ENCODE measurements around the gene SPOCK1. TPM values are rescaled to one million over a fixed set of nuclear protein-coding genes. Genes with fewer than 3 reads are reported as not detected.
A peak's percentile ranks its signal among the peaks of the same experiment; 100 is the strongest.
"Not testable (repeated sequence)": the region's sequence is repeated elsewhere in the genome, so short reads cannot be mapped to it uniquely, and the experiment has no call there.

The SPOCK1 gene
- polyA plus RNA-seq, 1 donor from 2014 or later, result not detected

DNA sequence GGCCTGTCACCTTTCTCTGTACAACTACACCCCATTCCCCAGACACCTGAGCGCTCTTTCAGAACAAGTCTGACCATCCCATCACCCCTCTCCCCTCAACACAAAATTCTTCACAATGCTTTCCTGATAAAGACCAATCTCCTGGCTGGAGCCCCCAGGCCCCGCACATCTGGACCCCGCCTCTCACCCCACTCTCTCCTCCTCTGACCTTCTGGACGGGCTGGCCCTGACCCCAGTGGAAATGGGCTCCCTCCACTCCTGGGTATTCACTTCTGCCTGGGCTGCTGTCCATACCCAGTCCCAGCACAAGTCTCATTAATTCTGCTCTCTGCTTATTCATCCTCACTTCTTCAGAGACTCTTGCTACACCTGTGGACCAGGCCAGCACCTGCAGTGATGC lies 2.1 kb upstream of the SPOCK1 start:
- peaks cover 19% of the 10 kb centered on the region for H3K27me3 Mint-ChIP-seq

DNA sequence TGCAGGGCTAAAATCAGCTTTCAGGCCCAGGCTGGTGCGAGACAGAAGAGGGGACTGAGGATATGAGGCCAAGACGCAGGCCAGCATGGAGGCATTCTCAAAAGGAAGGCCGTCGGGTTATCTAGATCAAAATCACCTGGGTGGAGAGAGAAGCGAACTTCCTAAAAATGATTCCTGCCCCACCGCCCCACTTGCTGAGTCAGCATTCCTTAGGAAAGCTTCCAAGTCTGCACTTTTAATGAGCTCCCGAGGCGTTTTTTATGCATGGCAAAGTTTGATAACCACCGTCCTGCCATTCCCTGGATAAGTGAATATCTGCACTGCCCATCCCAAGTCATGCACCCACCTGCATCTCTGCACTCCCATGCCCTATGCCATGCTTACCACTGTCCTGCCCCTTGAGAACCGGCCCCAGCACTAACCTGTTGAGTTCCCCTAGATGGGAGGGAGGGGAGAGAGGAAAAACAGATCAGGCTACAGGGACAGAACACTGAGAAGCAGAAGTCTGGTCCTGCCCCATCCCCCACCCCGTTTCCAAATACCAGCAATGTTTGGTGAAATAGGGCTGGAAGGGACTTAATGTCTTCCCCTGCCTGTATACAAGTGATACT lies 1.6 kb upstream of the SPOCK1 start:
- H3K4me1 Mint-ChIP-seq, result no peaks in the 10 kb centered on the region
- no peak overlapping the region for H3K27ac Mint-ChIP-seq
- no peak overlapping the region for H3K4me3 Mint-ChIP-seq
- H3K36me3 Mint-ChIP-seq, result no peaks in the 10 kb centered on the region
- H3K9me3 Mint-ChIP-seq, result no peaks in the 10 kb centered on the region
- peaks cover 19% of the 10 kb centered on the region for H3K27me3 Mint-ChIP-seq

More for the DNA sequence above, 2.1 kb upstream of the SPOCK1 start:
- Mint-ChIP-seq H3K4me1 (no peaks in the 10 kb centered on the region), H3K36me3 (no peaks in the 10 kb centered on the region), H3K4me3 (no peak overlapping the region), H3K27ac (no peak overlapping the region), H3K9me3 (no peaks in the 10 kb centered on the region)

GRCh38 chr5:137499506-137499847 lies 351 bp upstream of the SPOCK1 start:
- H3K4me1 Mint-ChIP-seq, H3K36me3 Mint-ChIP-seq, H3K9me3 Mint-ChIP-seq, H3K4me3 Mint-ChIP-seq, H3K27ac Mint-ChIP-seq: not testable (repeated sequence)
- H3K27me3 Mint-ChIP-seq, result peaks cover 19% of the 10 kb centered on the region

GRCh38 chr5:137498301-137498735 lies 808 bp downstream of the SPOCK1 start:
- H3K27me3 Mint-ChIP-seq, result peaks cover 19% of the 10 kb centered on the region
- H3K4me3 Mint-ChIP-seq, result no peak overlapping the region

GRCh38 chr5:137497396-137498290 lies 1.5 kb downstream of the SPOCK1 start:
- Mint-ChIP-seq H3K36me3 (no peaks in the 10 kb centered on the region), H3K27ac (no peak overlapping the region), H3K27me3 (peaks cover 19% of the 10 kb centered on the region), H3K4me1 (no peaks in the 10 kb centered on the region), H3K4me3 (no peak overlapping the region), H3K9me3 (no peaks in the 10 kb centered on the region)

More at GRCh38 chr5:137498301-137498735, 808 bp downstream of the SPOCK1 start:
- no peaks in the 10 kb centered on the region for H3K4me1 Mint-ChIP-seq
- H3K27ac Mint-ChIP-seq, result no peak overlapping the region
- no peaks in the 10 kb centered on the region for H3K36me3 Mint-ChIP-seq
- H3K9me3 Mint-ChIP-seq, result no peaks in the 10 kb centered on the region

GRCh38 chr5:137496919-137497318 lies 2.2 kb downstream of the SPOCK1 start:
- no peaks in the 10 kb centered on the region for H3K36me3 Mint-ChIP-seq
- H3K4me1 Mint-ChIP-seq, result no peaks in the 10 kb centered on the region
- no peak overlapping the region for H3K4me3 Mint-ChIP-seq
- H3K27ac Mint-ChIP-seq, result no peak overlapping the region
- peaks cover 19% of the 10 kb centered on the region for H3K27me3 Mint-ChIP-seq
- H3K9me3 Mint-ChIP-seq, result no peaks in the 10 kb centered on the region

DNA sequence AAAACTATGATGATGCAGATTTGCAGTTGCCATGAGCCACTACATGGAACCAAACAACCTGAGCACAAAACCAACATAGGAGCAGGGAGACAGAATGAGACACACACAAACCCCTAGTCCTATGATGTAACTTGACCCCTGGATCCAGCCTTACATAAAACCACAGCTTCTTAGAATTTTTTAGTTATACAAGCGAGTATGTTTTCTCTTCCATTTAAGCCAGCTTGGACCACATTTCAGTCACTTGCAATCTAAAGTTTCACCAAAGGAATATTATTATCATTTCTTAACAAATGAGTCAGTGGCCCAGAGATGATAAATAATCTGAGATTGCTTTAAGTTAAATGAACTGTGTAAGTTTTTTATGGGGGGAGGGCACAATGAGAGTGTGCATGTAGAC lies 6.8 kb downstream of the SPOCK1 start:
- Mint-ChIP-seq H3K9me3 (no peaks in the 10 kb centered on the region), H3K4me3 (no peak overlapping the region), H3K4me1 (no peaks in the 10 kb centered on the region), H3K36me3 (no peaks in the 10 kb centered on the region), H3K27me3 (peaks cover 4% of the 10 kb centered on the region), H3K27ac (no peak overlapping the region)

GRCh38 chr5:137491121-137491520 lies 8.0 kb downstream of the SPOCK1 start:
- H3K27ac Mint-ChIP-seq, result no peak overlapping the region
- no peaks in the 10 kb centered on the region for H3K36me3 Mint-ChIP-seq
- H3K4me1 Mint-ChIP-seq, result no peaks in the 10 kb centered on the region
- H3K27me3 Mint-ChIP-seq, result no peaks in the 10 kb centered on the region
- no peak overlapping the region for H3K4me3 Mint-ChIP-seq
- H3K9me3 Mint-ChIP-seq, result no peaks in the 10 kb centered on the region

DNA sequence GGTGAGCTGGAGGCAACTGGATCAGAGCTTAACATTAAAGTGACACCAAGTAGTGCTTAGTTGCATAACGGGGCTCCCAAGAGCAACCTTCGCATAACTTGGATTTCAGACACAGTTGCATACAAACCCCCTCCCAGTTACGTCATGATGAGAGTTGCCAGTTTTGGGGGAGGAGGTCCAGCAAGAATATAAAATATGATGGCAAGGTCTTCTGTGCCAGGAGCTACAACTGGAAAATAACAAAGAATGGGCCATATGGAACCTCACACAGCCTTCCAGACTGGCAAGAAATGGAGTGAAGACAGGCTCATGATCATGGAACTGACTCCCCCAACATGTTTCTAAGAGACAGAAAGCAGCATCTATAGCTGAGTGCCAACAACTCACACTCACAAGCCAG lies 8.5 kb downstream of the SPOCK1 start:
- Mint-ChIP-seq H3K9me3 (no peaks in the 10 kb centered on the region), H3K36me3 (no peaks in the 10 kb centered on the region), H3K4me1 (no peaks in the 10 kb centered on the region), H3K4me3 (no peak overlapping the region), H3K27me3 (no peaks in the 10 kb centered on the region), H3K27ac (no peak overlapping the region)

DNA sequence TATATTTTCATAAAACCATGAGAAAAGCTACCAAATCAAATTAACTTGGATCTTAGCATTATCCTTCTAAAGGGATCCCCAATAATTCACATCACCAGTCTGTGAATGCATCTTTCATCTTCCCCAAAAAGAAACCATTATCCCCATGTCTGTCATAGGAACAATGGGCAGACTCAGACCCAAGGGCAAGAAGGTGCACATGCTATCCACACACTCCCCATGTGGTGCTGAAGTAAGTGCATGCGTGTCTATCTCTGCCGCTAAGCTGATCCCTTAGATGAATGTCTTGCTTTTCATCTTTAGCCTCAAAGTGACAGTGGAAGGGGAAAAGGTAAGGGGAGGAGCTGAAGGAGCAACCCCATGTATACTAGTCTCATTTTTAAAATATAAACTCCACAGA lies 10.2 kb downstream of the SPOCK1 start:
- Mint-ChIP-seq H3K4me1 (no peaks in the 10 kb centered on the region), H3K36me3 (no peaks in the 10 kb centered on the region), H3K4me3 (no peak overlapping the region), H3K27ac (no peak overlapping the region), H3K27me3 (no peaks in the 10 kb centered on the region), H3K9me3 (no peaks in the 10 kb centered on the region)

GRCh38 chr5:137488516-137488915 lies 10.6 kb downstream of the SPOCK1 start:
- Mint-ChIP-seq H3K27ac (no peak overlapping the region), H3K27me3 (no peaks in the 10 kb centered on the region), H3K36me3 (no peaks in the 10 kb centered on the region), H3K4me1 (no peaks in the 10 kb centered on the region), H3K4me3 (peak overlapping the region in 1 of 4 donors; percentile 67), H3K9me3 (no peaks in the 10 kb centered on the region)

GRCh38 chr5:137487600-137487999 lies 11.5 kb downstream of the SPOCK1 start:
- Mint-ChIP-seq H3K27me3 (no peaks in the 10 kb centered on the region), H3K4me3 (no peak overlapping the region), H3K9me3 (no peaks in the 10 kb centered on the region), H3K36me3 (no peaks in the 10 kb centered on the region), H3K27ac (no peak overlapping the region), H3K4me1 (no peaks in the 10 kb centered on the region)

- no peaks in the 10 kb centered on the region for H3K36me3 Mint-ChIP-seq
- no peaks in the 10 kb centered on the region for H3K9me3 Mint-ChIP-seq
- no peaks in the 10 kb centered on the region for H3K4me1 Mint-ChIP-seq
- no peaks in the 10 kb centered on the region for H3K27me3 Mint-ChIP-seq
- no peak overlapping the region for H3K27ac Mint-ChIP-seq
- no peak overlapping the region for H3K4me3 Mint-ChIP-seq
These were observed 12.4 kb downstream of the SPOCK1 start for GRCh38 chr5:137486707-137487106.

DNA sequence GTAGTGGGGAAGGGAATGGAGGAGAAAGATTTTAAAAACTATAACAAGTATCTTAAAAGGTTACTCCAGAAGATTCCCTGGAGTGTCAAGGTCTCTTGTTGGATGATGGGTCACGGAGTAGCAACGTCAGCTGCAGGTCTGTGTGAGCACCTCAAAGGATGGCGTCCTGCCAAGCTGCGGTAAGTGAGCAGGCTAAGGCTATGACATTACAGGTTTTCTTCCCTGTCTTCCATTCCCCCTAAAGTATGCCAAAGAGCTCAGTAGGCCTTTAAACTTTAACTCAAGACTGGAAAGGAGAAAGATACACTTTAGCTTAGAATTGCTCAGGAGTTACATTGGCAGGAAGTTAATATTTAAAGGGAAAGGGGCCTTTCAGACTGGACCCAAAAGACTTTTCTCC lies 17.5 kb downstream of the SPOCK1 start:
- no peak overlapping the region for H3K27ac Mint-ChIP-seq
- H3K4me3 Mint-ChIP-seq, result no peak overlapping the region
- H3K4me1 Mint-ChIP-seq, result no peaks in the 10 kb centered on the region
- H3K36me3 Mint-ChIP-seq, result no peaks in the 10 kb centered on the region
- H3K9me3 Mint-ChIP-seq, result no peaks in the 10 kb centered on the region
- H3K27me3 Mint-ChIP-seq, result no peaks in the 10 kb centered on the region

DNA sequence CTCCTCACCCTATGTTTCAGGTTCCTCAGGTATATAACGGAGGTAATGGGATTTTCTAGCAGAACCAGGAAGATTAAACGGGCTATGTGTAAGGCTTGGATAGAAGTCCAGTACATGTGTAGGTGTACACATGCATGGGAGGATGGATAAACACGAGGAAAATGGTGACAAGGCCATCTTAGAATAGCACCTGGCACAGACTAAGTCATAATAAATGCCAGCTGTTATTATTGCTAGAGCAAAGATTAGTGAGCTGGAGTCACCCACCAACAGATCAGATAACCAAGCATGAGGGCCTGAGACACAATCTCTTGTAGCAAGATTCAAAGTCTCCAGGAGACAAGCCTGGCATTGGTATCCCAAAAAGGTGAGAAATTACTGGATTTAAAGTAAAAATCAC lies 21.1 kb downstream of the SPOCK1 start:
- H3K4me3 Mint-ChIP-seq, result no peak overlapping the region
- H3K36me3 Mint-ChIP-seq, result peaks cover 3% of the 10 kb centered on the region
- H3K9me3 Mint-ChIP-seq, result no peaks in the 10 kb centered on the region
- H3K27me3 Mint-ChIP-seq, result no peaks in the 10 kb centered on the region
- H3K4me1 Mint-ChIP-seq, result no peaks in the 10 kb centered on the region
- H3K27ac Mint-ChIP-seq, result no peak overlapping the region

- Mint-ChIP-seq H3K9me3 (no peaks in the 10 kb centered on the region), H3K27me3 (peaks cover 2% of the 10 kb centered on the region), H3K36me3 (peaks cover 3% of the 10 kb centered on the region), H3K4me1 (no peaks in the 10 kb centered on the region), H3K27ac (no peak overlapping the region), H3K4me3 (no peak overlapping the region)
These were observed 28.3 kb downstream of the SPOCK1 start for GRCh38 chr5:137470921-137471220.

Measured in IgD-negative memory B cell (primary cell).